ENCODE results near the gene PDE6A. TPM values are rescaled to one million over a fixed set of nuclear protein-coding genes. Genes with fewer than 3 reads are reported as not detected.

The PDE6A gene
- total RNA-seq, 2 donors from 2014 or later: not detected

DNA sequence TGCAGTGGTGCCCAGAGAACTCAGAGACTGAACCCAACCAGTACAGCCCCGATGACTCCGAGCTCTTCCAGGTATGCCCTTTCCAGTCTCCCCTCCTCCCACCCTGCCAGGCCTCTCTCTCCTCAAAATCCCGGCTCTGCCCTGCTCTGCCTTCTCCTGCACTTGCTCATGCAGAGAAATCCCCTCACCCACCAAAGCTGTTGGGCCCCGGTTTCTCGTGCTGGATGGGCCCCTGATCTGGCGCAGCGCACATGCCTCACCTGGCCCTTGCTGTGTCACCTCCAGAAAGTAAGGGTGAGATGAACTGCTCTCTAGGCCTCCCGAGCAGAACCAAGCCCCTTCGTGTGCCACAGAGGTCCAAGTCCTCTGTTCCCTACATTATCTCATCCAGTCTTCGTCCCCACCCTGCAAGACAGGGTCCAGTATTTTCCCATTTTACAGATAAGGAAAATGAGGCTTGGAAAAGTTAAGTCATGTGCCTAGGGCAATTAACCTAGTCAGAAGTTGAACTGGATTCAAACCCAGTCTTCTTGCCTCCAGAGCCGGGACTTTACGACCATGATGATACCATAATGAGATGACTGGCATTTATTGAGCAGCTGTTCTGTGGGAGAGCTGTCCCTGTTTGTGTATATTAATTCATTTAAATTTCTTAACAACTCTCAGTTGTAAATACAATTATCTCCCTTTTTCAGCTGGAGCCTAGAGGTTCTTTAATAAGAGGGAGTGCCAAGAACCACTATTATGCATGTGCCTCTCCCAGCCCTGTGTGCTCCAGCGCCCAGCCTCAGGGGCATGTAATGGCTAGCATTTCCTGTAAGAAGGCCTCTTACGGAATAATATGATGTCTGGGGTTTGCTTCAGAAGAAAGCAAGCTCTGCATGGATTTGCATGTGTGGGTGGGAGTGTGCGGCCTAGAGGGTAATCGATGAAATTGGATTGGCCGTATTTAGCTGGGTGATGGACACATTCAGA is 123.8 kb downstream of the PDE6A start:
- Mint-ChIP-seq H3K4me1 (ENCODE audit: low read depth in 2 of 2) (no peaks in the 10 kb centered on the region), H3K36me3 (no peaks in the 10 kb centered on the region), H3K27me3 (no peaks in the 10 kb centered on the region), H3K4me3 (no peak overlapping the region), H3K9me3 (no peaks in the 10 kb centered on the region), H3K27ac (peak overlapping the region in 1 of 2 donors; percentile 45)
- ATAC-seq (no peak), DNase-seq (ENCODE audit: low spot score) (no peak)

DNA sequence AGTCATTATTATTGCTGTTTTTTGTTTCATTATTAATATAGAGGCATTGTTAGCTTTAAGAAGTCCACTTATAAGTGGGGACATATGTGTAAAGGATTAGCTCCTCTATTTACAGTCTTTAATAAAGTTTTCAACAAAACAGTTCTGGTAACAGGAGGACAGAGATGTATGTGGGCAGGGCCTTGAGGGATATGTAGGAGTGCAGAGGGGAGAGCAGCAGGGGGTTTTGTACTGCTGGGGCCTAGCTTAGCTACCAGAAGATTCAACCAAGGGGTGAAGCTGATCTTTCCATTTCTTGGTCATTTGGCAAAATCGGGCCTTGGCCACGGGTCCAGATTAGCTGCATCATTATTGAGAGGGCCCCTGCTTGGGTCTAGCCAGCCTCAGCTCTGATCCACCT is 124.6 kb downstream of the PDE6A start:
- Mint-ChIP-seq H3K27ac (no peak overlapping the region), H3K4me3 (no peak overlapping the region), H3K27me3 (no peaks in the 10 kb centered on the region), H3K36me3 (no peaks in the 10 kb centered on the region), H3K4me1 (ENCODE audit: low read depth in 2 of 2) (no peaks in the 10 kb centered on the region), H3K9me3 (no peaks in the 10 kb centered on the region)
- DNase-seq (ENCODE audit: low spot score) (no peak), ATAC-seq (no peak)

DNA sequence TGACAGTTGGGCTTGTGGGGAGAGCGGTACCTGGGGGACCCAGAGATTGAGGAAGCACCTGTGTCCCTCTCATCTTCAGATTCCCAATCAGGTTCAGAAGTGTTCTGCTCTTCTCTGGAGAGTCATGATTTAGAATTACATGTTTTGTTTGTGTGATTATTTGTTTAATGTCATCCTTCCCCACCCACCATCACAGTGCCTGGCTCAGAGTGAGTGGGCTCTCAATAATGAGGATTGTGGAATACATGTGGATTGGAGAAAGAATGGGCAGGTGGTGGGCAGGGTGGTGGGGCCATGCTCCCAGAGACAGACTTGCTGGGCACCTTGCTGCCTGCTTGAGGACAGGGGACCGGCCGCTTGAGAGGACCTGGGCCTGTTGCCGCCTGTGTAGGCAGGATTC is 126.5 kb downstream of the PDE6A start:
- Mint-ChIP-seq H3K9me3 (no peaks in the 10 kb centered on the region), H3K4me1 (ENCODE audit: low read depth in 2 of 2) (no peaks in the 10 kb centered on the region), H3K4me3 (no peak overlapping the region), H3K27ac (no peak overlapping the region), H3K36me3 (no peaks in the 10 kb centered on the region), H3K27me3 (no peaks in the 10 kb centered on the region)
- ATAC-seq (no peak), DNase-seq (ENCODE audit: low spot score) (no peak)

DNA sequence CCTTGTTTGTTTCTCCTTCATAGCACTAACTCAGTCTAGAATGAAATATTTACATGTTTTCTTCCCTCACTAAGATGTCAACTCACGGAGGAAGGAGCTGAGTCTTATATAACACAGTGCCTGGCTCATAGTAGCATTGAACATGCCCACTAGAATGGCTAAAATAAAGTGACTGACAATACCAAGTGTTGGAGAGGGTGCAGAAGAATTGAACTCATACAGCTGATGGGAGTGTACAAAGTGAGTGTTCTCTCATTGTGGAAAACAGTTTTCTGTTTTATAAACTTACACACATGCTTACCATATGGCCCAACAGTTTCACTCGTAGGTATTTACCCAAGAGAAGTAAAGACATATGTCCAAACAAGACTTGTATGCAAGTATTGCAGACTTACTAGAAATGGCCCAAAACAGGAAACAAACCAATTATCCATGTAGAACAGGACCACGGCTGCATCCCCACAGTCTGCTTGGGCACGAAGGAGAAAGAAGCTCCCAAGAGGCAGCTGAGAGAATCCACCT is 127.0 kb downstream of the PDE6A start:
- H3K36me3 Mint-ChIP-seq: no peaks in the 10 kb centered on the region
- H3K27ac Mint-ChIP-seq: no peak overlapping the region
- H3K4me3 Mint-ChIP-seq: no peak overlapping the region
- no peaks in the 10 kb centered on the region for H3K27me3 Mint-ChIP-seq
- DNase-seq (ENCODE audit: low spot score) (no peak), ATAC-seq (no peak)
- no peaks in the 10 kb centered on the region for H3K9me3 Mint-ChIP-seq
- H3K4me1 Mint-ChIP-seq (ENCODE audit: low read depth in 2 of 2): no peaks in the 10 kb centered on the region

- Mint-ChIP-seq H3K4me1 (ENCODE audit: low read depth in 2 of 2) (no peaks in the 10 kb centered on the region), H3K4me3 (no peak overlapping the region), H3K27ac (no peak overlapping the region), H3K27me3 (no peaks in the 10 kb centered on the region), H3K36me3 (no peaks in the 10 kb centered on the region), H3K9me3 (no peaks in the 10 kb centered on the region)
- ATAC-seq: no peak
- DNase-seq (ENCODE audit: low spot score): no peak
Observed at GRCh38 chr5:149816661-149817060, 127.9 kb downstream of the PDE6A start.

GRCh38 chr5:149811453-149811852 is 133.1 kb downstream of the PDE6A start:
- H3K27ac Mint-ChIP-seq: no peak overlapping the region
- no peak overlapping the region for H3K4me3 Mint-ChIP-seq
- no peaks in the 10 kb centered on the region for H3K36me3 Mint-ChIP-seq
- ATAC-seq (no peak), DNase-seq (ENCODE audit: low spot score) (no peak)
- no peaks in the 10 kb centered on the region for H3K4me1 Mint-ChIP-seq (ENCODE audit: low read depth in 2 of 2)
- no peaks in the 10 kb centered on the region for H3K9me3 Mint-ChIP-seq
- H3K27me3 Mint-ChIP-seq: no peaks in the 10 kb centered on the region

- Mint-ChIP-seq H3K27me3 (no peaks in the 10 kb centered on the region), H3K36me3 (no peaks in the 10 kb centered on the region), H3K9me3 (no peaks in the 10 kb centered on the region), H3K4me3 (no peak overlapping the region), H3K4me1 (ENCODE audit: low read depth in 2 of 2) (no peaks in the 10 kb centered on the region), H3K27ac (no peak overlapping the region)
- ATAC-seq: no peak
- DNase-seq (ENCODE audit: low spot score): no peak
Observed at GRCh38 chr5:149810856-149811255, 133.7 kb downstream of the PDE6A start.

DNA sequence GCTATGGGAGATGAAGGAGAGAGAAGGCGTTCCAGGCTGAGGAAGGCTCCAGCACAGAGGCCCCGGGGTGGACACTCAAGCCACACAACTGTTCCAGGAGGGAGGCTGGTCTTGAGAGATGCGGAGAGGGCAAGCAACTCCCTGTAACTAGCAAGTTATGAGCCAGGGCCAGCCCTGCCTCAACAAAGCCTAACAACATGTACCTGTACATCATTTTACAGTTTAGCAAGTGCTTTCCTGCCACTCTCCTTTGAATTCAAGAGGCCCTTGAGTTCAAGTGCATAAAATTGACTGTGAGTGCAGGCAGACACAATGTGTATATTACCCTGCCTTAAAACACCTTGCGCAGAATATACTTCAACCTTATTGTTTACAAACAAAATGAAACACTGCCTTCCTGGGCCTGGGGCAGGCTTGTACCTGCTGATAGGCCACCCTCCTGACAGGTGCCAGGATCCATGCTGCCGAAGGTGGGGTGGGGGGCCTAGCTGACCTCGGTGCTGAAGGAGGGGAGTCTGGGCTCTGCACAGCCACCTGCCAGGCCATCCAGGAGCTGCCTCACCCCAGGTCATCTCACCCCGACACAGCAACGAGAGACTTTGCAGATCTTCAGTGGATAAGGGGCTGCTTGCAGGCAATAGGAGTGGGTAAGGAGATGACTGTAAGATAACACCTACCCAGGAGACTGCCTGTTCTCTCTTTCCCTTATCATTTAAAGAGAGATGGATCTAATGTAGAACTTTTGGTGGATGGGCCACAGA is 134.5 kb downstream of the PDE6A start:
- DNase-seq (ENCODE audit: low spot score): no peak
- Mint-ChIP-seq H3K36me3 (no peaks in the 10 kb centered on the region), H3K9me3 (no peaks in the 10 kb centered on the region), H3K27ac (no peak overlapping the region), H3K4me1 (ENCODE audit: low read depth in 2 of 2) (no peaks in the 10 kb centered on the region), H3K27me3 (no peaks in the 10 kb centered on the region), H3K4me3 (no peak overlapping the region)
- ATAC-seq: no peak

DNA sequence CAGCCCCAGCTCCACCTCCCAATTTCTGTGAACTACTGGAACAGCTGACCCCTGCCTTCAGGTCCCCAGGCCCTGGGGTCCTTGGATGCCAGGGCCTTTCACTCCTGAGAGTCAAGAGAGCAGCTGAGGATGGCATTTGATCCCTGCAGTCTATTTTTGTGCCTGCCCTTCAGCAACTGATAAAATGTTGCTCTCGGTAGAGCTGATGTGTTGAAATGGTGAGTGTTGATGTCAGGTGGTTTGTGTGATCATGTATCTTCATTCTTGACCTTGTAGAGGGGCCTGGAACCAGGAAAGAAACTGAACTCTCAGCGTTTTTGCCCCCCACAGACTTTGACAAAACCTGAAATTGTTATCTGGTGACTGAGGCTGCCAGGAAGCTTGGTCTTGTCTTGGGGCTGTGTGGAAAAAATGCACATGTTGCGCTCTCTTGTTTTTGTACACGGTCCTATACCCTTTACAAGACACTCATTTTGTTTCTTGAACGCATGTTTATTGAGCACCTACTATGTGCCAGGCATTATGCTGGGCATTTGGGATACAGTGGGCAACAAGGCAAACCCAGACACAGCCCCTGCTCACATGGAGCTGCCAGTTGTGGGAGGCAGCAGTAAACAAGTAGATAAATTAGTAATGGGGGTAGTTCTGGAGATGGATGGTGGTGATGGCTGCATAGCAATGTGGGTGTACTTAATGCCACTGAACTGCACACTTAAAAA is 136.2 kb downstream of the PDE6A start:
- no peak for ATAC-seq
- no peaks in the 10 kb centered on the region for H3K36me3 Mint-ChIP-seq
- H3K4me1 Mint-ChIP-seq (ENCODE audit: low read depth in 2 of 2): no peaks in the 10 kb centered on the region
- H3K27ac Mint-ChIP-seq: no peak overlapping the region
- no peaks in the 10 kb centered on the region for H3K27me3 Mint-ChIP-seq
- H3K9me3 Mint-ChIP-seq: no peaks in the 10 kb centered on the region
- no peak for DNase-seq (ENCODE audit: low spot score)
- no peak overlapping the region for H3K4me3 Mint-ChIP-seq

Other genes starting within 250 kb of the PDE6A start
- gene PPARGC1B, start 214.5 kb downstream of the PDE6A start, total RNA-seq: 10 to 100 TPM in 1 of 2 donors, 1 to 10 TPM in 1; 2.3 to 10.7 TPM
- 10 to 100 TPM in 1 of 2 donors, 1 to 10 TPM in 1; 8.6 to 10.1 TPM for gene SLC26A2, start 16.0 kb upstream of the PDE6A start, total RNA-seq
- gene TIGD6, start 55.9 kb upstream of the PDE6A start, total RNA-seq: 1 to 10 TPM; 2.4 to 2.7 TPM
- 10 to 100 TPM; 47.5 to 76.7 TPM for gene HMGXB3, start 55.9 kb upstream of the PDE6A start, total RNA-seq
- 1 to 10 TPM in 1 of 2 donors, not detected in 1; 1.4 TPM for gene CSF1R, start 141.8 kb upstream of the PDE6A start, total RNA-seq
- 1 to 10 TPM; 4.4 to 9.0 TPM for gene PDGFRB, start 211.1 kb upstream of the PDE6A start, total RNA-seq
- gene CDX1, start 222.0 kb upstream of the PDE6A start, total RNA-seq: not detected
- gene SLC6A7, start 245.3 kb upstream of the PDE6A start, total RNA-seq: not detected

All from natural killer cell treated with Interleukin-12 subunit alpha and Interleukin-12 subunit beta and Interleukin-15 and Interleukin-18, amount 100 ng/mL, for 72 hours (primary cell).